Measurements from ENCODE around the gene ABCG1.

DNA sequence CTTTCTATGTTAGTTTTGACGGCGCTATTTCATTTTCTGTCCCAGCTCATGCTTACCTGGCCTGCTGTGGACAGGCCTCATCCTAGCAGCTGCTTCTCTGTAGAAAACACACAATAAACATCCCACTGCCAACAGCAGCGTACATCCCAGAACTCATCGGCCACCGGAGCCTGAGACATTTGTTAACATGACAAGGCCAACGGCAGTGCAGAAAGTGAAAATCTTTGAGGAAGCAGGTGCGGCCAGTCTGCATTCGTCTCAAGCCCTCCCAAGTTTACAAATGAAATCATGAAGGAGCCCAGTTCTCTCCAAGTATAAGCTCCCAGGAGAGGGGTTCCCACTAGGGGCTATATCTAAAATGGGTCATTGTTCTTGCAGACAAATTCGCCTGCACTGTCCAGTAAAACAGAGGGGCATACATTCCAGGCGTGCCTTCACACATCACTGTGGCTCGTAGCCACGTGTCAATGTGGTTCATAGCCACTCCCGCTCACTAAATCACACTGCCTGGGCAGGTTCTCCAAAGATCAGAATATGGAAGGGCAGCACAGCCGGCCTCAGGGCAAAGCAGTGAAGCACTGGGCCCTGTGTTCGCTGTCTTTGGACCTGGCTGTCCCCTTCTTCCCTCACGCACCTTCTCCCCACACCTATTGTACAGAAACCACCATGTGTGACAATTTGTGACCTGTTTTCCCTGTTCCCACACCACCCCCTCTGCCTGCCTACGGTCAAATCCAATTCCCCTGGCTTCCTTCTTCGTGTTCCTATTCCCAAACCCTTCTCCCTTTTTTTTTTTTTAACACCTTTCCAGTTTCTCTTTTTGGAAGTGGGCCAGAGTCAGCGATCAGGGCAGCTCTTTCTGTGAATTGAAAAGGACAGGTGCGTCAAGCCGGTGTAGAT is 27.0 kb upstream of the ABCG1 start:
- TF ChIP-seq, protein P1, sequence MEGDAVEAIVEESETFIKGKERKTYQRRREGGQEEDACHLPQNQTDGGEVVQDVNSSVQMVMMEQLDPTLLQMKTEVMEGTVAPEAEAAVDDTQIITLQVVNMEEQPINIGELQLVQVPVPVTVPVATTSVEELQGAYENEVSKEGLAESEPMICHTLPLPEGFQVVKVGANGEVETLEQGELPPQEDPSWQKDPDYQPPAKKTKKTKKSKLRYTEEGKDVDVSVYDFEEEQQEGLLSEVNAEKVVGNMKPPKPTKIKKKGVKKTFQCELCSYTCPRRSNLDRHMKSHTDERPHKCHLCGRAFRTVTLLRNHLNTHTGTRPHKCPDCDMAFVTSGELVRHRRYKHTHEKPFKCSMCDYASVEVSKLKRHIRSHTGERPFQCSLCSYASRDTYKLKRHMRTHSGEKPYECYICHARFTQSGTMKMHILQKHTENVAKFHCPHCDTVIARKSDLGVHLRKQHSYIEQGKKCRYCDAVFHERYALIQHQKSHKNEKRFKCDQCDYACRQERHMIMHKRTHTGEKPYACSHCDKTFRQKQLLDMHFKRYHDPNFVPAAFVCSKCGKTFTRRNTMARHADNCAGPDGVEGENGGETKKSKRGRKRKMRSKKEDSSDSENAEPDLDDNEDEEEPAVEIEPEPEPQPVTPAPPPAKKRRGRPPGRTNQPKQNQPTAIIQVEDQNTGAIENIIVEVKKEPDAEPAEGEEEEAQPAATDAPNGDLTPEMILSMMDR (IDR thresholded peaks at IDR 0.05), result no peak
- no peak for TF ChIP-seq POLR2A (IDR thresholded peaks at IDR 0.05)
